ENCODE results near the gene TRIM44. TPM values are rescaled to one million over a fixed set of nuclear protein-coding genes. Genes with fewer than 3 reads are reported as not detected.
"Not testable (repeated sequence)": the region's sequence is repeated elsewhere in the genome, so short reads cannot be mapped to it uniquely, and the experiment has no call there.

TRIM44 gene
- total RNA-seq, 1 experiment from 2014 or later, result 16.3 TPM

GRCh38 chr11:35822815-35823495, 160.4 kb downstream of the TRIM44 start:
- Histone ChIP-seq H3K9me3 (ENCODE audit: low read length) (no peaks in the 10 kb centered on the region), H3K9ac (ENCODE audit: low read length) (no peak overlapping the region), H2AFZ (ENCODE audit: low read length) (no peak overlapping the region), H3K4me2 (ENCODE audit: low read depth, low read length, poor library complexity, severe bottlenecking) (no peak overlapping the region), H3K4me3 (ENCODE audit: low read length) (no peak overlapping the region), H4K20me1 (ENCODE audit: insufficient read depth, low read depth, low read length) (0 out of 2 replicates have a peak, but pooled peaks cover 4% of the 10 kb centered on the region), H3K36me3 (ENCODE audit: insufficient read depth, low read length) (no peaks in the 10 kb centered on the region), H3K9me2 (replicated peaks; ENCODE audit: insufficient read depth, low read length) (no peaks in the 10 kb centered on the region), H3K79me2 (ENCODE audit: low read length) (no peaks in the 10 kb centered on the region), H3K27me3 (ENCODE audit: low read length) (no peaks in the 10 kb centered on the region), H3K4me1 (ENCODE audit: low read length) (no peaks in the 10 kb centered on the region), H3K27ac (ENCODE audit: low read length) (no peak overlapping the region)
- no peak for DNase-seq

- Histone ChIP-seq H3K79me2 (ENCODE audit: low read length) (no peaks in the 10 kb centered on the region), H2AFZ (ENCODE audit: low read length) (no peak overlapping the region), H3K9me3 (ENCODE audit: low read length) (no peaks in the 10 kb centered on the region), H4K20me1 (ENCODE audit: insufficient read depth, low read depth, low read length) (0 out of 2 replicates have a peak, but pooled peaks cover 4% of the 10 kb centered on the region), H3K36me3 (ENCODE audit: insufficient read depth, low read length) (no peaks in the 10 kb centered on the region), H3K27ac (ENCODE audit: low read length) (no peak overlapping the region), H3K27me3 (ENCODE audit: low read length) (no peaks in the 10 kb centered on the region), H3K4me1 (ENCODE audit: low read length) (no peaks in the 10 kb centered on the region), H3K4me3 (ENCODE audit: low read length) (no peak overlapping the region), H3K9me2 (replicated peaks; ENCODE audit: insufficient read depth, low read length) (no peaks in the 10 kb centered on the region), H3K4me2 (ENCODE audit: low read depth, low read length, poor library complexity, severe bottlenecking) (no peak overlapping the region), H3K9ac (ENCODE audit: low read length) (no peak overlapping the region)
- DNase-seq, result no peak
Observed at GRCh38 chr11:35823742-35824298, 161.2 kb downstream of the TRIM44 start.

GRCh38 chr11:35825386-35825785, 162.8 kb downstream of the TRIM44 start:
- no peaks in the 10 kb centered on the region for H3K9me2 ChIP-seq (replicated peaks; ENCODE audit: insufficient read depth, low read length)
- H3K79me2 ChIP-seq (ENCODE audit: low read length), result no peaks in the 10 kb centered on the region
- H2AFZ ChIP-seq (ENCODE audit: low read length), result no peak overlapping the region
- no peak overlapping the region for H3K9ac ChIP-seq (ENCODE audit: low read length)
- DNase-seq, result no peak
- no peak overlapping the region for H3K27ac ChIP-seq (ENCODE audit: low read length)
- H3K4me1 ChIP-seq (ENCODE audit: low read length), result no peaks in the 10 kb centered on the region
- no peak overlapping the region for H3K4me2 ChIP-seq (ENCODE audit: low read depth, low read length, poor library complexity, severe bottlenecking)
- no peaks in the 10 kb centered on the region for H3K36me3 ChIP-seq (ENCODE audit: insufficient read depth, low read length)
- 0 out of 2 replicates have a peak, but pooled peaks cover 4% of the 10 kb centered on the region for H4K20me1 ChIP-seq (ENCODE audit: insufficient read depth, low read depth, low read length)
- H3K4me3 ChIP-seq (ENCODE audit: low read length), result no peak overlapping the region
- H3K9me3 ChIP-seq (ENCODE audit: low read length), result no peaks in the 10 kb centered on the region
- H3K27me3 ChIP-seq (ENCODE audit: low read length), result no peaks in the 10 kb centered on the region

GRCh38 chr11:35826006-35826405, 163.4 kb downstream of the TRIM44 start:
- H3K4me1 ChIP-seq (ENCODE audit: low read length), result no peaks in the 10 kb centered on the region
- no peaks in the 10 kb centered on the region for H3K9me3 ChIP-seq (ENCODE audit: low read length)
- H3K9ac ChIP-seq (ENCODE audit: low read length), result no peak overlapping the region
- no peak overlapping the region for H2AFZ ChIP-seq (ENCODE audit: low read length)
- no peak overlapping the region for H3K4me2 ChIP-seq (ENCODE audit: low read depth, low read length, poor library complexity, severe bottlenecking)
- H3K79me2 ChIP-seq (ENCODE audit: low read length), result no peaks in the 10 kb centered on the region
- DNase-seq, result no peak
- H3K36me3 ChIP-seq (ENCODE audit: insufficient read depth, low read length), result no peaks in the 10 kb centered on the region
- no peak overlapping the region for H3K27ac ChIP-seq (ENCODE audit: low read length)
- H3K4me3 ChIP-seq (ENCODE audit: low read length), result no peak overlapping the region
- no peaks in the 10 kb centered on the region for H3K27me3 ChIP-seq (ENCODE audit: low read length)
- H3K9me2 ChIP-seq (replicated peaks; ENCODE audit: insufficient read depth, low read length), result no peaks in the 10 kb centered on the region
- 0 out of 2 replicates have a peak, but pooled peaks cover 4% of the 10 kb centered on the region for H4K20me1 ChIP-seq (ENCODE audit: insufficient read depth, low read depth, low read length)

DNA sequence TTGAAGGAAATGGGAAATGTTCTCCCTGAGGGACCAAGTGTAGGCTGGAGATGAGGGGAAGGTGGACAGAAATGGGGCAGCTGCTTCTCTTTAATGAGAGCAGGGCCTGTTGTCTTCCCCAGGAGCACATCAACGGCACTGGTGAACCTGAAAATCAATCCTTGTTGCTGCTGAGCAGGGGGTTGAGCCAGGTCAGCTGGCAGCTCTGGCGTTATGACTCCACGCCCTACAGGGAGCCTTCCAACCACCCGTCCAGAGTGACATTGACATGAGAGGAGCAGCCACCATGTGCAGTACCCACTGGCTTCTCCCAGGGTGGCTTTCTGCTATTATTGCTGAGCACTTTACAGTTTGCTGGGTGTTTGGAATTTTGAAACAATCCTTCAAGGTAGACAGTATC, 164.4 kb downstream of the TRIM44 start:
- Histone ChIP-seq H3K4me3 (ENCODE audit: low read length) (no peak overlapping the region), H3K4me1 (ENCODE audit: low read length) (no peaks in the 10 kb centered on the region), H3K27ac (ENCODE audit: low read length) (no peak overlapping the region), H3K36me3 (ENCODE audit: insufficient read depth, low read length) (no peaks in the 10 kb centered on the region), H4K20me1 (ENCODE audit: insufficient read depth, low read depth, low read length) (no peaks in the 10 kb centered on the region), H3K9me2 (replicated peaks; ENCODE audit: insufficient read depth, low read length) (no peaks in the 10 kb centered on the region), H3K79me2 (ENCODE audit: low read length) (no peaks in the 10 kb centered on the region), H3K27me3 (ENCODE audit: low read length) (no peaks in the 10 kb centered on the region), H3K4me2 (ENCODE audit: low read depth, low read length, poor library complexity, severe bottlenecking) (no peak overlapping the region), H3K9ac (ENCODE audit: low read length) (no peak overlapping the region), H3K9me3 (ENCODE audit: low read length) (no peaks in the 10 kb centered on the region), H2AFZ (ENCODE audit: low read length) (no peak overlapping the region)
- no peak for DNase-seq

DNA sequence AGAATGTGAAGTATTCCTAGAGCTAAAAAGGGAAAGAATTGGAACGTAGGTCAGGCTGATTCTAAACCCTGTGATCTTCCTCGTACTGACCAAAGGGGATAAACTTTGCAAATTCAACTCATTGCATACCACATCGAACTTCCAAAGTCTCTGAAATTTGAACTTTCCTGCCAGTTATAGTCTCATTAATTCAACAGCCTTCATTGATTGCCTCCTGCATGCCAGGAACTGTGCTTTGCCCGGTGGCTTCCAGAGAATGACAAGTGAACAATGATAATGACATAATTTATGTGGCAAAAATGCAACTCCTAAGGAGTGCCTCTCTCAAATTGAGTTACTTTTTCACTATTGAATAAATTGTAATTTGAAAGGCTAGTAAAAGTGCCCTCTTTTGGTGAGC, 173.6 kb downstream of the TRIM44 start:
- Histone ChIP-seq H3K4me3 (ENCODE audit: low read length) (no peak overlapping the region), H2AFZ (ENCODE audit: low read length) (no peak overlapping the region), H3K79me2 (ENCODE audit: low read length) (no peaks in the 10 kb centered on the region), H3K27ac (ENCODE audit: low read length) (no peak overlapping the region), H3K9ac (ENCODE audit: low read length) (no peak overlapping the region), H3K9me2 (replicated peaks; ENCODE audit: insufficient read depth, low read length) (no peaks in the 10 kb centered on the region), H3K9me3 (ENCODE audit: low read length) (no peaks in the 10 kb centered on the region), H3K4me2 (ENCODE audit: low read depth, low read length, poor library complexity, severe bottlenecking) (no peak overlapping the region), H3K27me3 (ENCODE audit: low read length) (no peaks in the 10 kb centered on the region), H3K4me1 (ENCODE audit: low read length) (no peaks in the 10 kb centered on the region), H3K36me3 (ENCODE audit: insufficient read depth, low read length) (no peaks in the 10 kb centered on the region), H4K20me1 (ENCODE audit: insufficient read depth, low read depth, low read length) (no peaks in the 10 kb centered on the region)
- DNase-seq, result no peak

DNA sequence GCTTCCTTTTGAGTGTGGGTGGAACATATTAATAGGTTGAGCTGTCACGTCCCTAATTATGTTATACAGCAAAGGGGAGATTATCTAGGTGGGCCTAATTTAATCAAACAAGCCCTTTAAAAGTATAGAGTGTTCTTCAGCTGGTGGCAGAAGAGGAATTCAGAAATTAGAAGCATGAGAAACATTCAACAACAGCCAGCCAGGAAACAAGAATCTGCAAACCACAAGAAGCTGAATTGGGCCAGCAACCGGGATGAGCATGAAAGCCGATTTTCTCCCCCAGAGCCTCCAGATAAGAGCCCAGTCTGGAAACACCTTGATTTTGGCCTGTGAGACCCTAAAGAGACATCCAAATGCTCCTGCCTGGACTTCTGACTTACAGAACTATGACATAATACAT, 175.5 kb downstream of the TRIM44 start:
- H3K4me1 ChIP-seq (ENCODE audit: low read length), result no peaks in the 10 kb centered on the region
- no peak overlapping the region for H3K9ac ChIP-seq (ENCODE audit: low read length)
- H3K9me2 ChIP-seq (replicated peaks; ENCODE audit: insufficient read depth, low read length), result no peaks in the 10 kb centered on the region
- no peaks in the 10 kb centered on the region for H3K9me3 ChIP-seq (ENCODE audit: low read length)
- no peak for DNase-seq
- no peaks in the 10 kb centered on the region for H4K20me1 ChIP-seq (ENCODE audit: insufficient read depth, low read depth, low read length)
- H3K27ac ChIP-seq (ENCODE audit: low read length), result no peak overlapping the region
- no peak overlapping the region for H2AFZ ChIP-seq (ENCODE audit: low read length)
- H3K79me2 ChIP-seq (ENCODE audit: low read length), result no peaks in the 10 kb centered on the region
- no peak overlapping the region for H3K4me2 ChIP-seq (ENCODE audit: low read depth, low read length, poor library complexity, severe bottlenecking)
- H3K36me3 ChIP-seq (ENCODE audit: insufficient read depth, low read length), result no peaks in the 10 kb centered on the region
- no peaks in the 10 kb centered on the region for H3K27me3 ChIP-seq (ENCODE audit: low read length)
- H3K4me3 ChIP-seq (ENCODE audit: low read length), result no peak overlapping the region

- not testable (repeated sequence) for DNase-seq; H3K27me3 ChIP-seq (ENCODE audit: low read length); H3K9ac ChIP-seq (ENCODE audit: low read length); H2AFZ ChIP-seq (ENCODE audit: low read length); H3K79me2 ChIP-seq (ENCODE audit: low read length); H4K20me1 ChIP-seq (ENCODE audit: insufficient read depth, low read depth, low read length); H3K9me3 ChIP-seq (ENCODE audit: low read length); H3K27ac ChIP-seq (ENCODE audit: low read length); H3K36me3 ChIP-seq (ENCODE audit: insufficient read depth, low read length); H3K4me3 ChIP-seq (ENCODE audit: low read length); H3K9me2 ChIP-seq (replicated peaks; ENCODE audit: insufficient read depth, low read length); H3K4me1 ChIP-seq (ENCODE audit: low read length); H3K4me2 ChIP-seq (ENCODE audit: low read depth, low read length, poor library complexity, severe bottlenecking)
Observed at GRCh38 chr11:35838697-35839367, 176.3 kb downstream of the TRIM44 start.
